SK-N-SH treated with all-trans-retinoic acid at 6 μM for 48 hours (cell line): ENCODE data around the gene LTN1.

Experiments used
- ARNTL ChIP-seq: fragments of 450-650 bp; formaldehyde crosslinking; IDR thresholded peaks from 2 replicates; pipeline ENCODE4 v1.5.0; 2020; ENCODE audit warnings: low read depth, mild to moderate bottlenecking, moderate library complexity, borderline replicate concordance
- ESRRG ChIP-seq: fragments of 250-450 bp; sonication (Bioruptor Pico); IDR thresholded peaks from 2 replicates; pipeline ENCODE4 v1.6.1; 2021; ENCODE audit warnings: mild to moderate bottlenecking
- ISL1 ChIP-seq: fragments of 250-450 bp; sonication (Bioruptor Pico); IDR thresholded peaks from 2 replicates; pipeline ENCODE4 v2.1.2; 2022; ENCODE audit warnings: mild to moderate bottlenecking, moderate library complexity
- TCF4 ChIP-seq: fragments of 250-450 bp; sonication (Bioruptor Pico); IDR thresholded peaks from 2 replicates; pipeline ENCODE4 v1.8.0; 2021; ENCODE audit warnings: mild to moderate bottlenecking, moderate library complexity, borderline replicate concordance
- ZC3H10 ChIP-seq: fragments of 250-450 bp; sonication (Bioruptor Pico); IDR thresholded peaks from 2 replicates; pipeline ENCODE4 v1.5.1; 2021; ENCODE audit warnings: mild to moderate bottlenecking, moderate library complexity
- ZFP3 ChIP-seq: fragments of 250-450 bp; sonication (Bioruptor Pico); IDR thresholded peaks from 2 replicates; pipeline ENCODE4 v1.5.0; 2020; ENCODE audit warnings: mild to moderate bottlenecking, moderate library complexity
- ZFP30 ChIP-seq: fragments of 450-650 bp; formaldehyde crosslinking; IDR thresholded peaks from 2 replicates; pipeline ENCODE4 v1.5.0; 2022; ENCODE audit warnings: mild to moderate bottlenecking, moderate library complexity
- TF ChIP-seq, protein P1 (sequence below): fragments of 250-450 bp; sonication (Bioruptor Pico); IDR thresholded peaks from 2 replicates; pipeline ENCODE4 v1.5.1; 2020; ENCODE audit warnings: low read depth, mild to moderate bottlenecking, moderate library complexity
- TF ChIP-seq, protein P2 (sequence below): fragments of 250-450 bp; sonication (Bioruptor Pico); IDR thresholded peaks from 2 replicates; pipeline ENCODE4 v1.8.0; 2020; ENCODE audit warnings: mild to moderate bottlenecking, moderate library complexity, borderline replicate concordance

DNA sequence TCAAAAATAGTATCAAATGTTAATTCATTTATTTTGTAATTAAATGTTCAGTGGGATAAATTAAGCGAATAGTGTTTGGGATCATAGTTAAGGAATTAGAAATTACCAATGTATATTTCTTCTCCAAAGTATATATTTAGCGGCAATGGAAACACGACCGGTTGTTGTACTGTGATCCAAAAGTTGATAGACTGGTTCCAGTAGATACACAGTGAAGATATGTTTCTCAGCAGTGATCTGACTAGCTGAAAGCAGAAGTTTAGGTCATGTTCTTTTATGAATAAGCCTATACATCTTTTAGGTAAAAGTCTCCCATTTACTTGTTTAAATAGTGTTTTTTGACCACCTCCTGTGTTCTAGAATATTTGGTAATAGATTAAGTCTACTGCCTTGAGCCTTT is 40.6 kb upstream of the LTN1 start:
- TF ChIP-seq ZFP30 (CRISPR knock-in tag) (no peak), ZC3H10 (CRISPR knock-in tag) (no peak), TCF4 (CRISPR knock-in tag) (no peak), ESRRG (no peak), ARNTL (CRISPR knock-in tag) (no peak), ISL1 (CRISPR knock-in tag) (no peak), ZFP3 (CRISPR knock-in tag) (no peak)
- TF ChIP-seq, protein P1, sequence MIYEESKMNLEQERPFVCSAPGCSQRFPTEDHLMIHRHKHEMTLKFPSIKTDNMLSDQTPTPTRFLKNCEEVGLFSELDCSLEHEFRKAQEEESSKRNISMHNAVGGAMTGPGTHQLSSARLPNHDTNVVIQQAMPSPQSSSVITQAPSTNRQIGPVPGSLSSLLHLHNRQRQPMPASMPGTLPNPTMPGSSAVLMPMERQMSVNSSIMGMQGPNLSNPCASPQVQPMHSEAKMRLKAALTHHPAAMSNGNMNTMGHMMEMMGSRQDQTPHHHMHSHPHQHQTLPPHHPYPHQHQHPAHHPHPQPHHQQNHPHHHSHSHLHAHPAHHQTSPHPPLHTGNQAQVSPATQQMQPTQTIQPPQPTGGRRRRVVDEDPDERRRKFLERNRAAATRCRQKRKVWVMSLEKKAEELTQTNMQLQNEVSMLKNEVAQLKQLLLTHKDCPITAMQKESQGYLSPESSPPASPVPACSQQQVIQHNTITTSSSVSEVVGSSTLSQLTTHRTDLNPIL (CRISPR knock-in tag) = no peak
- TF ChIP-seq, protein P2, sequence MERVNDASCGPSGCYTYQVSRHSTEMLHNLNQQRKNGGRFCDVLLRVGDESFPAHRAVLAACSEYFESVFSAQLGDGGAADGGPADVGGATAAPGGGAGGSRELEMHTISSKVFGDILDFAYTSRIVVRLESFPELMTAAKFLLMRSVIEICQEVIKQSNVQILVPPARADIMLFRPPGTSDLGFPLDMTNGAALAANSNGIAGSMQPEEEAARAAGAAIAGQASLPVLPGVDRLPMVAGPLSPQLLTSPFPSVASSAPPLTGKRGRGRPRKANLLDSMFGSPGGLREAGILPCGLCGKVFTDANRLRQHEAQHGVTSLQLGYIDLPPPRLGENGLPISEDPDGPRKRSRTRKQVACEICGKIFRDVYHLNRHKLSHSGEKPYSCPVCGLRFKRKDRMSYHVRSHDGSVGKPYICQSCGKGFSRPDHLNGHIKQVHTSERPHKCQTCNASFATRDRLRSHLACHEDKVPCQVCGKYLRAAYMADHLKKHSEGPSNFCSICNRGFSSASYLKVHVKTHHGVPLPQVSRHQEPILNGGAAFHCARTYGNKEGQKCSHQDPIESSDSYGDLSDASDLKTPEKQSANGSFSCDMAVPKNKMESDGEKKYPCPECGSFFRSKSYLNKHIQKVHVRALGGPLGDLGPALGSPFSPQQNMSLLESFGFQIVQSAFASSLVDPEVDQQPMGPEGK (CRISPR knock-in tag) = no peak
